ENCODE measurements around the gene LOC128125822.
"Not testable (repeated sequence)": the region's sequence is repeated elsewhere in the genome, so short reads cannot be mapped to it uniquely, and the experiment has no call there.

LOC128125822 gene

DNA sequence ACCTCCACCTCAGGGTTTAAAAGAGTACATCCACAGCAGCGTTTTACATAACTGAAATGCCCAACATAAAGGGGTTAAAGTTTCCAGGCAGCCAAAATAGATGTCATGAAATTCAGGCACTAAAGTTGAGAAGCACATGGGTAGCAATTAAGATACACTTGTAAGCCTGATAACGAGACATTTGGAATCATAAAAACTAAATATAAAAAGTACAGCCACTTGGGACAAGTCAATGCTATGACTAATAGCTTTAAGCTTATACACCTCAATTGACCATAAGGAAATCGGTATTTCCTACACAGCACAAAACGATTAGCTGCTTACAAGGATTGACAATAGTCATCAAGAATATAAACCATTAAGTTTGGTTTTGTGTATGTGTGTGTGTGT, 11.8 kb downstream of the LOC128125822 start:
- DNase-seq = no peak

DNA sequence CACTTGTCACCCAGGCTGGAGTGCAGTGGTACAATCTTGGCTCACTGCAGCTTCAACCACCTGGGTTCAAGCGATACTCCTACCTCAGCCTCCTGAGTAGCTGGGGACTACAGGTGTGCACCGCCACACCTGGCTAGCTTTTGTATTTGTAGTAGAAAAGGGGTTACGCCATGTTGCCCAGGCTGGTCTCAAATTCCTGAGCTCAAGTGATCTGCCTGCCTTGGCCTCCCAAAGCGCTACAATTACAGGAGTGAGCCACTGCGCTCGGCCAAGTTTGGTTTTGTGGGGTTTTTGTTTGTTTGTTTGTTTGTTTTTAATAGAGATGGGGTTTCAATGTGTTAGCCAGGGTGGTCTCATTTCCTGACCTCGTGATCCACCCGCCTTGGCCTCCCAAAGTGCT, 12.3 kb downstream of the LOC128125822 start:
- no peak for DNase-seq

DNA sequence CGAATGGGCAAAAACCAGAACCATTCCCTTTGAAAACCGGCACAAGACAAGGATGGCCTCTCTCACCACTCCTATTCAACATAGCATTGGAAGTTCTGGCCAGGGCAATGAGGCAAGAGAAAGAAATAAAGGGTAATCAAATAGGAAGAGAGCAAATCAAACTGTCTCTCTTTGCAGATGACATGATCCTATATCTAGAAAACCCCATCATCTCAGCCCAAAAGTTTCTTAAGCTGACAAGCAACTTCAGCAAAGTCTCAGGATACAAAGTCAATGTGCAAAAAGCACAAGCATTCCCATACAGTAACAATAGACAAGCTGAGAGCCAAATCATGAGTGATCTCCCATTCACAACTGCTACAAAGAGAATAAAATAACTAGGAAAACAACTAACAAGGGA, 13.4 kb downstream of the LOC128125822 start:
- DNase-seq = not testable (repeated sequence)

DNA sequence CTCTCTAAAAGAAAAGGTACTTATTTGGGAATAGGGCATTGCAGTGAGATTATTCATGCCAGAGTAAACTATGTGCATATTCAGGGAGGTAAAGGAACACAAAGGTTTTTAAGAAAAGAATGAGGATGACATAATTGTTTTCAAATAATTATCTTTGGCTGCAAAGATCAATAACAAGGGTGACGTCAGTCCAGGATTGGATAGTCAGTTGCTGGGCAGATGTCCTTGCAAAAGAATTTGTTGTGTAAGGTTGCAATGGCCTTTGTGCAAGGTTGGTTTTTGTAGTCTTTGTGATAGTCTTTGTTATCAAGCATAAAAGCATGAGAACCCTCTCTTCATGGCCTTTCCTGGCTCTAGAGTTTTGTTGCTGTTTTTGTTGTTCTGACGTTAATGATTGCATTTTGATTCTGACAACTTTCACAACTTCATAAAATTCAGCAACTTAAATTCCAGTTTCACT, 17.7 kb downstream of the LOC128125822 start:
- no peak for DNase-seq

DNA sequence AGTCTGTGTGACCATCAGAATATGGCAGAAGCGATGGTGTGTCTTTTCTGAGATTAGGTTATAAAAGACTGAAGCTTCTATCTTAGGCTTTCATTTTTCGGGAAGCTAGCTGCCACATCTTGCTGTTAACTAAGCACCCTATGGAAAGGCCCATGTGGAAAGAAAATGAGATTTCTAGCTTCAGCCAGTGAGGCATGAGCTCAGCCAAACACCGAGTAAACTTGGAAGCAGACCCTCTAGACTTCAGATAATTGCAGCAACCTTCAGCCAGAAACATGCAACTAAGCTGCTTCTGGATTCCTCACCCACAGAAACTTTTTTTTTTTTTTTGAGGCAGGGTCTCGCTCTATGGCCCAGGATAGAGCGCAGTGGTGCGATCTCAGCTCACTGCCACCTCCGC, 20.6 kb downstream of the LOC128125822 start:
- DNase-seq = no peak

DNA sequence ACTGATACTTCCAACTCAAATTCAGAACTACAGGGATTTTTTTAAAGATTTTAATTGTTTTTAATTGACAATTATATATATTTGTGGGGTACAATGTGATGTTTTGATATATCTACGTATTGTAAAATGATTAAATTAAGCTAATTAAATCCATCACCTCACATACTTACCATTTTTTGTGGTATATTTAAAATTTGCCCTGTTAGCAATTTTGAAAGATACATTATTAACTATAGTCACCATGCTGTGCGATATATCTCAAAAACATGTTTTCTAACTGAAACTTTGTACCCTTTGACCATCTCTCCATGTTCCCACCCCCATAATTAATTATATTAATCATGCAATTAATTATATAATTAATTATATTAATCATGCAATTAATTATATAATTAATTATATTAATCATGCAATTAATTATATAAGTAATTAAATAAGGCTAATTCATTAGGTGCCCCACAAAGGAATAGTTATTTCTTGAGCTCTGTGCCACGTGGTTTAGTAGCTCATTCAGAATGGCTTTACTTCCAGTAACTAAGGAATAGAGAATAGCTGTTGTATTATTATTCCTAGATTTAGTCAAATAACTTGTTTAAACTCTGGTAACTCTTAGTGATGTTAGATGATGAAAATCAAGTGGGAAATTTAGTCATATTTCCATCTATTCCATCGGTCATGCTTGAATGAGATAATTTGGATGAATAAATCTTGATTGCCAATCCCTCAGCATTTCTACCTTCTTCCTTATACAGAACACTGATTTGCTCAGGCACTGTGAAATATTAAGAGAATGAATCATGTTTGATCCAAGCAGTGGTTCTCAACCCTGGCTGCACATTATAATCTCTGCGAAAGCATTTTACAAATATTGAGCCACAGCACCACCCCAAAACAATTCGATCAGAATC, 25.1 kb downstream of the LOC128125822 start:
- no peak for DNase-seq

DNA sequence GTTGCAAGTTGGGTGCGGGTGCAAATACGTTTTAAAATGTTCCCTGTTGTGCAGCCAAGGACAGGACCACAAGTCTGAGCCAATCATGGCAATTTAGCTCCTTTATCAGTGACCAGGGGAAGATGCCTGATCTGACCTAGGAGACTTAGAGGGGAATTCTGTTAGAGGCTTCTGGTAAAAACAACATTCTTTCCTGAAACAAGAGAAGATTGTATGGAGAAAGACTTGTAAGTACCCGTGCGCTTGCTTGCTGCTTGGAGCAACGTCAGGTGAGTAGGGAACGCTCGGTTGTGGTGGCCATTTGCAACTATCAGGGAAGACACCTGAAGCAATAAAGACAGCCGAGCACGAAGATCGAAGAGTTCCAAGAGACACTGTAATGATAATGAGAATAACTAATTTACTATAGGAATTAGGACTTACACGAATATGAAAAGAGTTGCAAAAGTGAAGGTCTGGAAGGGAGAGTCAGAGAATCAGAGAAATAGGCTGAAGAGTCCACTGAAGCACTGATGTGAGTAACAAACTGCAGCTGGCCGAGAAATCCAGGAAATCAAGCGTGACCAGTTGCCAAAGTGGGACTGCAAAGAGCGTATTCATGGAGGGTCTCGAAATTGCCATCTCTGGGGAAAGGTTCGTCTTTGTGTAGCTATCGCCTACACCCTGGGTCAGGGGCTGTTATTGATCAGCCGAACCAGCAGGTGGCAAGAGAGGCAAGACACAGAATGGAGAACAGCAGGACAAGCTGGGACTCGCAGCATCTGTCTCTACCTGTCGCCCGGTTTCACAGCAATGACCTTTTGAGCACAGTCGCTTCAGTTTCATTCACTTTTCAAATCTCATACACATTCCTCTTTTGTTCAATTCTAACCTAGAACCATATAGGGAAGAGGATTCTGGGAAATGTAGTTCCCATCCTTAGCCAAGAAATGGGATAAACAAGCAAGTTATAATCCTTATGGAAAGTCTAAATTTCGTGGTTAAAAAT, 26.1 kb downstream of the LOC128125822 start:
- no peak for DNase-seq

DNA sequence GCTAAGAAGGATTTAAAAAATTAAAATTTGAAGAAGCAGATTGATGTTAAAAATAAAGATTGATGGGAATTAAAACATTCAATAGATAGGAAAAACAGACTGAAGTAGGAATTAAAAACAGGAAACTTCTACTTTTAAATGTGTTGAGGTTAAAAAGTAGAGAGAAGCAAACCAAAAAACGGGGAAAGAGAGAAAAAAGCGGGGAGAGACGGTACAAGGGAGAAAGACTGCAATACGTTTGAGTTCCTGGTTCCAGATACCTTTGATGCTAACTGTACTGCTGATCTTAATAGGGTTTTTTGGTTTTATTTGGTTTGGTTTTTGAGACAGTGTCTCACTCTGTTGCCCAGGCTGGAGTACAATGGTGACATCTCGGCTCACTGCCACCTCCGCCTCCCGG, 27.0 kb downstream of the LOC128125822 start:
- no peak for DNase-seq

DNA sequence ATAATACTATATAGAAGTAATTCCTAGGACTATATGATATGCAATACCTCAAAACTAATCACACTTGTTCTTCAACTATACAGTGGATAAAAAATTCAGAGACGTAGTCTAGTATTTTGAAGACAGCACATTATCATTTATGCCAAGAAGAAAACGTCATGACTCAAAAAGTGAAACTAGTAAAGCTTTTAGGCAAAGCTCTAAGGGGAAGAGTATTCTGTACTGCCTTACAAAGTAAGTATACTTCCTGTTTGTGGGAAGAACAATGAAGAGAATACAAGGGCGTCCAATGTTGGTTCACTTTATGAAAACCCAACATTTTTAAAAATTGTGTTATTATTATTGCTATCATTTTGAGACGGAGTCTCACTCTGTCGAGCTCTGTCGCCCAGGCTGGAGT, 27.9 kb downstream of the LOC128125822 start:
- DNase-seq = no peak

DNA sequence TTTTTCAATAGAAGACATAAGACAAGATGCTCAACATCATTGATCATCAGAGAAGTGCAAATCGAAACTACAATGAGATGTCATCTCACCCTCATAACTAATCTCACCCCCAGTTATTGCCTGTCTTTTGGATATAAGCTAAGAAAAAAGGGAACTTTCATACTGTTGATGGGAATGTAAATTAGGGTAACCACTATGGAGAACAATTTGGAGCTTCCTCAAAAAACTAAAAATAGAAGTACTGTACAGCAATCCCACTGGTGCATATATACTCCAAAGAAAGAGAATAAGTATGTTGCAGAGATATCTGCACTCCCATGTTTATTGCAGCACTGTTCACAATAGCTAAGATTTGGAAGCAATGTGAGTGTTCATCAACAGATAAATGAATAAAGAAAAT, 37.0 kb downstream of the LOC128125822 start:
- DNase-seq = no peak

DNA sequence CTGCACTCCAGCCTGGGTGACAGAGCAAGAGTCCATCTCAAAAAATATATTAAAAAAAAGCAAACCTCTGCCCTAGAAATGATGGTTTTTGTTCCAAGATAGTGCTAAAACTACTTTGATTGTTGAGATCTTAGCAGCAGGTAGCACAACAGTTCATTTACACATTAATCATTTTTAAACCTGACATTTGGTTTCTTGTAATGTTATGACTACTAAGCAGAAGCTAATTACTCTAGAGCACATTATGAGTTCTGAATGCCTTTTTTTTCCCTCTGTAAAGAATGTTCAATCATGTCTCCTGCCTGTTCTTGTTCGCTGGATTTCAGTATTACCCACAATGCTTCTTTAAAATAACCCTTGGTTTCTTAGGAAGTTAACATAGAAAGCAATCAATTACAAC, 38.7 kb downstream of the LOC128125822 start:
- no peak for DNase-seq

DNA sequence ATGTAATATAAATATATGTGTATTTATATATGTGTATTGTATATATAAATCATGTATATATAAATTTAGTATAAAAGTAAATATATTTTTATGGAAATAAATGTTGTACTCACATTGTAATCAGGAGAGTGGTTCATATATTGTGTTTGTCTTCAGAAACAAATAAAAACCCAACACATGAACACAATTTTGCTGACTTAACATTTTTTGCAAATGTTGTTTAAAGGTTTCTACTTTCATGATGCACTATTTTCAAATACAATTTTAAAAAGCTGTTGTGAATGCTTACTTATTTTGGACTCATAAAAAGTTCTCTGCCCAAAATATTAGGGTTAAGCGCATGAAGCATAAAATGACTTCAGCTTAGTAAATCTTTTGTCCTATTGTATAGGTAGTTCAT, 39.3 kb downstream of the LOC128125822 start:
- DNase-seq = no peak

DNA sequence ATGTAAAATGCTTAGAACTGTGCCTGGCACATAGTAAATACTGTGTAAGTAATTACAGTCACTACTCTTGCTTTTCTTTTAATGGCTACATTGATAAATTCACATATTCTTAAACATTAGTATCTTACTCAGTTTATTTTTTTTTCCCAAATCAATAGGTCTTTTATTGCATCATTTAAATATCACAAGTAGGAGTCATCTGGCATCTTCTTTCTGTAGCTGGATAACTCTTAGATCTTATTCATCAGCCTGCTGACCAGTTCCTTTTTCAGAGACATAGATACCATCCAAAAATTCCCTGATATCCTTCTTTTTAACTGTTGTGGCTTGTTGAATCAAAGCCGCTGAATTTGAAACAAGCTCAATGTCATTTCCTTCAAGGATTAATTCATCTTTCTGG, 43.3 kb downstream of the LOC128125822 start:
- DNase-seq = no peak
